SK-MEL-5 (cell line): ENCODE measurements around the gene DDX43. TPM values are rescaled to one million over a fixed set of nuclear protein-coding genes. Genes with fewer than 3 reads are reported as not detected.

Experiments used
- DNase-seq: peaks from one replicate; pipeline ENCODE4 v3.0.0-alpha.2; 2016; ENCODE audit warnings: low read depth, low spot score
- in situ Hi-C: cut with HindIII; loops from 2 replicates; pipeline ENCODE4 v1.10.0; 2016; ENCODE audit warnings: low sequenced_read_pairs, high pct_unique_total_duplicates, low pct_unique_long_range_greater_than_20kb
- polyA plus RNA-seq, 2 experiments: library from polyadenylated mRNA; depleted of rRNA; stranded (reverse); fragments of >200 nt; gene quantifications; 2 replicates each; pipeline ENCODE4 v1.2.3, GENCODE V29; 2015
- total RNA-seq: library from RNA; depleted of rRNA; stranded (reverse); fragments of >200 nt; shearing (Covaris generic); gene quantifications from 2 replicates; pipeline ENCODE4 v1.2.3, GENCODE V29; 2014; rRNA removed

DDX43 gene
- total RNA-seq: not detected in 2 replicates
- not detected in 2 replicates for polyA plus RNA-seq (2015; cell fraction: cytosol; rRNA removed)
- not detected in 2 replicates for polyA plus RNA-seq (2015; cell fraction: nucleus; rRNA removed)

GRCh38 chr6:73394577-73395354 lies at the start of gene DDX43:
Gene DDX43, plus strand, starts transcription at chr6:73394828. Its CDS starts 78 bp downstream, at chr6:73394906.
- no peak for DNase-seq
- in situ Hi-C loops: no loop called here

GRCh38 chr6:73348550-73349204 lies 46.0 kb upstream of the DDX43 start:
- no peak for DNase-seq
- in situ Hi-C loops: no loop called here

- in situ Hi-C loops: no loop called here
- no peak for DNase-seq
Observed at GRCh38 chr6:73349311-73349710, 45.3 kb upstream of the DDX43 start.

- in situ Hi-C loops: no loop called here
- no peak for DNase-seq
Observed at GRCh38 chr6:73353636-73354593, 40.7 kb upstream of the DDX43 start, which contains the start of gene DPPA5. Gene DPPA5, minus strand, starts transcription at chr6:73354276. Its CDS starts 51 bp downstream, at chr6:73354225.

- in situ Hi-C loops: no loop called here
- DNase-seq: no peak
Observed at GRCh38 chr6:73362358-73362757, 32.3 kb upstream of the DDX43 start, which contains the start of gene KHDC3L. Gene KHDC3L, plus strand, starts transcription at chr6:73362658. Its CDS starts 72 bp downstream, at chr6:73362730.

- in situ Hi-C loops: no loop called here
Observed at GRCh38 chr6:73362869-73363536, 31.6 kb upstream of the DDX43 start.

GRCh38 chr6:73363537-73363875 lies 31.1 kb upstream of the DDX43 start:
- in situ Hi-C loops: no loop called here

More at GRCh38 chr6:73362869-73363536, 31.6 kb upstream of the DDX43 start:
- no peak for DNase-seq

GRCh38 chr6:73364121-73364520 lies 30.5 kb upstream of the DDX43 start:
- in situ Hi-C loops: no loop called here

More at GRCh38 chr6:73363537-73363875, 31.1 kb upstream of the DDX43 start:
- DNase-seq: no peak

GRCh38 chr6:73364549-73364948 lies 30.1 kb upstream of the DDX43 start:
- DNase-seq: no peak
- in situ Hi-C loops: no loop called here

More at GRCh38 chr6:73364121-73364520, 30.5 kb upstream of the DDX43 start:
- no peak for DNase-seq

- DNase-seq: no peak
- in situ Hi-C loops: no loop called here
Observed at GRCh38 chr6:73367761-73368355, 26.8 kb upstream of the DDX43 start.

GRCh38 chr6:73368675-73369074 lies 26.0 kb upstream of the DDX43 start:
- in situ Hi-C loops: no loop called here
- DNase-seq: no peak

GRCh38 chr6:73369157-73369556 lies 25.5 kb upstream of the DDX43 start:
- no peak for DNase-seq
- in situ Hi-C loops: no loop called here

GRCh38 chr6:73369563-73369962 lies 25.1 kb upstream of the DDX43 start, which contains the start of gene OOEP:
Gene OOEP, minus strand, starts transcription at chr6:73369897. Its CDS starts 105 bp downstream, at chr6:73369792.
- DNase-seq: no peak
- in situ Hi-C loops: no loop called here

- no peak for DNase-seq
- in situ Hi-C loops: no loop called here
Observed at GRCh38 chr6:73371984-73372383, 22.6 kb upstream of the DDX43 start.

GRCh38 chr6:73372516-73372915 lies 22.1 kb upstream of the DDX43 start:
- in situ Hi-C loops: no loop called here
- no peak for DNase-seq

- no peak for DNase-seq
- in situ Hi-C loops: no loop called here
Observed at GRCh38 chr6:73375216-73375615, 19.4 kb upstream of the DDX43 start.

GRCh38 chr6:73377225-73377624 lies 17.4 kb upstream of the DDX43 start:
- no peak for DNase-seq
- in situ Hi-C loops: no loop called here
